HepG2 (cell line): ENCODE data around the gene ATXN2. TPM values are rescaled to one million over a fixed set of nuclear protein-coding genes. Genes with fewer than 3 reads are reported as not detected.

Source experiments
- ATF3 ChIP-seq: sonication (generic); formaldehyde crosslinking; IDR thresholded peaks from 2 replicates; pipeline ENCODE4 v1.4.0; 2020; ENCODE audit warnings: missing genetic modification reagents
- BRCA1 ChIP-seq: sonication (generic); formaldehyde crosslinking; IDR thresholded peaks from 2 replicates; pipeline ENCODE4 v1.4.0; 2020; ENCODE audit warnings: missing genetic modification reagents
- HOXA9 ChIP-seq: sonication (generic); formaldehyde crosslinking; IDR thresholded peaks from 2 replicates; pipeline ENCODE4 v1.8.1; 2022; ENCODE audit warnings: missing genetic modification reagents, mild to moderate bottlenecking, moderate library complexity, borderline replicate concordance
- RAD21 ChIP-seq: fragments of 450-650 bp; formaldehyde crosslinking; IDR thresholded peaks from 2 replicates; pipeline ENCODE4 v1.5.0; 2020; ENCODE audit warnings: mild to moderate bottlenecking
- RBFOX2 ChIP-seq: fragments of 200-400 bp; formaldehyde crosslinking; IDR thresholded peaks from 2 replicates; pipeline ENCODE4 v1.6.1; 2017; ENCODE audit warnings: low read depth, mild to moderate bottlenecking, low read length
- REL ChIP-seq: sonication (generic); formaldehyde crosslinking; conservative IDR thresholded peaks from 2 replicates; pipeline ENCODE4 v1.8.0; 2022; ENCODE audit warnings: mild to moderate bottlenecking, missing genetic modification reagents, moderate library complexity
- SMC3 ChIP-seq: IDR thresholded peaks from 2 replicates; pipeline ENCODE4 v1.6.1; 2011; ENCODE audit warnings: low read length, improper control_type of control experiment
- YY1 ChIP-seq: IDR thresholded peaks from 2 replicates; pipeline ENCODE4 v1.6.1; 2011; ENCODE audit warnings: low read length, low read depth, moderate library complexity, mild to moderate bottlenecking; ENCODE audit not compliant: insufficient read depth, insufficient replicate concordance
- ZNF180 ChIP-seq: sonication (generic); formaldehyde crosslinking; IDR thresholded peaks from 2 replicates; pipeline ENCODE4 v1.4.0; 2020; ENCODE audit warnings: low read depth, missing genetic modification reagents, borderline replicate concordance
- ZNF414 ChIP-seq: sonication (generic); formaldehyde crosslinking; IDR thresholded peaks from 2 replicates; pipeline ENCODE4 v1.5.0; 2020; ENCODE audit warnings: missing genetic modification reagents
- ZNF430 ChIP-seq: sonication (generic); formaldehyde crosslinking; IDR thresholded peaks from 2 replicates; pipeline ENCODE4 v1.9.0; 2021; ENCODE audit warnings: mild to moderate bottlenecking, missing genetic modification reagents
- ZNF607 ChIP-seq: sonication (generic); formaldehyde crosslinking; IDR thresholded peaks from 2 replicates; pipeline ENCODE4 v1.5.1; 2020; ENCODE audit warnings: missing genetic modification reagents, mild to moderate bottlenecking, borderline replicate concordance
- ZNF737 ChIP-seq: sonication (generic); formaldehyde crosslinking; IDR thresholded peaks from 2 replicates; pipeline ENCODE4 v1.5.0; 2020; ENCODE audit warnings: missing genetic modification reagents, mild to moderate bottlenecking, borderline replicate concordance
- ZNF766 ChIP-seq: sonication (generic); formaldehyde crosslinking; IDR thresholded peaks from 2 replicates; pipeline ENCODE4 v1.5.0; 2020; ENCODE audit warnings: missing genetic modification reagents, borderline replicate concordance
- polyA plus RNA-seq, 8 experiments: library from polyadenylated mRNA; depleted of rRNA in 3 of 8; stranded (reverse) in 7 of 8; unstranded in 1 of 8; fragments of >200 nt; fragmentation: Illumina TruSeq in 4 of 8; extraction: Trizol in 4 of 8; gene quantifications; 2 replicates each; pipeline versions ENCODE4 v1.2.1 to v1.2.3, GENCODE V29; 2011 to 2016; ENCODE audit warnings: low read depth in 4 of 8, missing spikeins in 1 of 8, mixed read lengths in 1 of 8; ENCODE audit not compliant: insufficient read depth in 1 of 8
- total RNA-seq, 5 experiments: library from RNA; depleted of rRNA; stranded (reverse); fragments of >200 nt; fragmentation: Illumina TruSeq; extraction: Trizol; gene quantifications; 2 replicates each; pipeline ENCODE4 v1.2.3, GENCODE V29; 2016; ENCODE audit warnings: low read depth in 1 of 5
- TF ChIP-seq, protein P1 (sequence below): sonication (generic); formaldehyde crosslinking; IDR thresholded peaks from 2 replicates; pipeline ENCODE4 v1.8.0; 2022; ENCODE audit warnings: low read depth, missing genetic modification reagents

Gene ATXN2
- total and polyA plus RNA-seq, 2 of the 13 experiments (the other 11 are each of a cell fraction or from before 2014, with no cell fraction given) = 18.1 to 27.1 TPM

DNA sequence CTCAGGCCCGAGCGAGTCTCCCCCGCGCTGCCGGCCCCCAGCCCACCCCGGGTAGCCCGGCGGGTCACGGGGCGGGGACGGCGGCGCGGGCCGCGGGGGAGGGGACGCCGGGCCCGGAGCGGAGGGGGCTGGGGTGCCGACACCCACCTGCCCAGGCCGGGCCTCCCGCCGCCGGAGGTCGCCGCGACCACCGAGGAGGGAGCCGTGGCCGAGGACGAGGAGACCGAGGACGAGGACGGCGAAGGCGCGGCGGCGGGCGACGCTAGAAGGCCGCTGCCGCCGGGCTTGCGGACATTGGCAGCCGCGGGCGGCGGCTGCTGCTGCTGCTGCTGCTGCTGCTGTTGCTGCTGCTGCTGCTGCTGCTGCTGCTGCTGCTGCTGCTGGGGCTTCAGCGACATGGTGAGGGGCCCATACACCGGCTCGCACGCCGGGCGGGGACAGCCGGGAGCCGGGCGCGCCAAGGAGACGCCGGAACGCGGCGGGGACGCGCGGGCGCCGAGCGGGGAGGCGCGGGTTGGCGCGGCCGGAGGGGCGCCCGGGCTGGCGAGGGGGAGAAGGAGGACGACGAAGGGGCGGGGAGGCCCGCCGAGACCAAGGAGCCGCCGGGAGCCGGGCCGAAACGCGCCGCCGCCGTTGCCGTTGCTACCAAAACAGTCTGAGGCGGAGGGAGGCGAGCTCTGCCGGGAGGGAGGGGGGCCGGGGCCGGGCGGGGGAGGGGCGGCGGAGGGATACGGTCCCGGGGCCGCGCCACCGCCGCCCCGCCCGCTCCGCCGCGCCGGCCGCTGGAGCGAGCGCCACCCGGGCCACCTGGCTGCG, at the start of gene ATXN2 (continued):
- TF ChIP-seq HOXA9 (CRISPR knock-in tag) (peak; percentile 52; the same call in 1 of the 2 replicates), YY1 (peak; percentile 15), ZNF607 (CRISPR knock-in tag) (0 out of 2 replicates have a peak, but pooled peaks have one; percentile 21), BRCA1 (CRISPR knock-in tag) (no peak), ZNF766 (CRISPR knock-in tag) (0 out of 2 replicates have a peak, but pooled peaks have one; percentile 4), ZNF180 (CRISPR knock-in tag) (no peak), SMC3 (no peak), RAD21 (CRISPR knock-in tag) (peak; percentile 19; the same call in 1 of the 2 replicates), ZNF430 (CRISPR knock-in tag) (0 out of 2 replicates have a peak, but pooled peaks have one; percentile 1), ATF3 (CRISPR knock-in tag) (0 out of 2 replicates have a peak, but pooled peaks have one; percentile 4), ZNF414 (CRISPR knock-in tag) (no peak), ZNF737 (CRISPR knock-in tag) (no peak), RBFOX2 (peak; percentile 17; the same call in 1 of the 2 replicates), REL (CRISPR knock-in tag) (0 out of 2 replicates have a peak, but pooled peaks have one; percentile 31)
- TF ChIP-seq, protein P1, sequence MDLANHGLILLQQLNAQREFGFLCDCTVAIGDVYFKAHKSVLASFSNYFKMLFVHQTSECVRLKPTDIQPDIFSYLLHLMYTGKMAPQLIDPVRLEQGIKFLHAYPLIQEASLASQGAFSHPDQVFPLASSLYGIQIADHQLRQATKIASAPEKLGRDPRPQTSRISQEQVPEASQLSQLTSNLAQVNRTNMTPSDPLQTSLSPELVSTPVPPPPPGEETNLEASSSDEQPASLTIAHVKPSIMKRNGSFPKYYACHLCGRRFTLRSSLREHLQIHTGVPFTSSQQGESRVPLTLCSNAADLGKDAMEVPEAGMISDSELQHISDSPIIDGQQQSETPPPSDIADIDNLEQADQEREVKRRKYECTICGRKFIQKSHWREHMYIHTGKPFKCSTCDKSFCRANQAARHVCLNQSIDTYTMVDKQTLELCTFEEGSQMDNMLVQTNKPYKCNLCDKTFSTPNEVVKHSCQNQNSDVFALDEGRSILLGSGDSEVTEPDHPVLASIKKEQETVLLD (CRISPR knock-in tag) = 0 out of 2 replicates have a peak, but pooled peaks have one; percentile 50
